Measurements from ENCODE around the gene ZNF543. TPM values are rescaled to one million over a fixed set of nuclear protein-coding genes. Genes with fewer than 3 reads are reported as not detected.

Gene ZNF543
- total and polyA plus RNA-seq, 2 of the 13 experiments (the other 11 are each of a cell fraction or from before 2014, with no cell fraction given) = 2.1 to 8.9 TPM

DNA sequence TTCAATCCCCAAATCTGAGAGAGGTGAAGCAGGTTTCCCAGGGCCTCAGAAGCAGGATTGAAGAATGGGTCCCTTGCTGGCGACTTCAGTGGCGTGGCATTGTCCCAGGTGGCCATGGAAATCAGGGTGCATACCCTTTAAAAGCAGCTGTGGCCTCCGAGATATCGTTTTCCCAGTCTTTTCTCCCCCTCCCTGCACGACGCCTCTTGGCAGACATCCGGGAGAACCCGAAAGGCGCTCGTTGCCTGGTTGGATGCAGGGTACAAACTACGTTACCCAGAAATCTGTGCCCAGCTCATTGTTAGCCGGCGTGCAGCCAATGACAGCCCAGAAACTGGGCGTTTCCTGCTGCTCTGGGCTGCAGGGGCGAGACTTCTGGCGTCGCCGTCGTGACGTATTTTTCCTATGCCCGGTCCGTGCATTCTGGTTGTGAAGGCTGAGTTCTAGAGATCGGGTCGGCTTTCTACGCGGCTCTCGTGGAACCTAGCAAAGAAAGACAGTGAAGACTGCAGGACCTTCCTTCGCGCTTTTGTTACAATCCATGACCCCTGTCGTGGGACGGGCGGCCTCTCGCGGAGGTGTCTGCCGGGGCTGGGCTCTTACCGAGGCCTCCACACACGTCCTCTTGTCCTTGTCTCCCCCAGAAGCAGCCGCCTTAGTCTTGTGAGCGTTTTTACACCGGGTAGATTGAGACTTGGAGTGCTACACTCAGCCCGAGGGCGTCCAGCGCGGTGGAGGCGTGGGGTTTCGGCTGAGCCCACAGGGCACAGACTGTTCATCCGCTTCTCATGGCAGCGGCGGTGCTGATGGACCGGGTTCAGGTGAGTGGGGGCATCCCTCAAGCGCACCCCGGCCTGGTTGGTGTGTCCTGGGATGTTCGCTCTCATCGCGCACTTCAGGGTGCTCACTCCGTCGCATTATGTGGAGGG, 30.9 kb downstream of the ZNF543 start, which contains the start of gene ZNF304 (continued):
- TF ChIP-seq ASH2L (IDR thresholded peaks at IDR 0.05; ENCODE audit: insufficient read length, low read depth, low read length) (peak; percentile 84), ZNF776 (CRISPR knock-in tag; IDR thresholded peaks at IDR 0.05) (no peak), KDM5B (CRISPR knock-in tag; IDR thresholded peaks at IDR 0.05; ENCODE audit: borderline replicate concordance) (peak; percentile 31; the same call in 1 of the 2 replicates), GATAD1 (CRISPR knock-in tag; IDR thresholded peaks at IDR 0.05) (peak; percentile 98), MIXL1 (CRISPR knock-in tag; IDR thresholded peaks at IDR 0.05) (peak; percentile 66; the same call in 1 of the 2 replicates), NR2C2 (CRISPR knock-in tag; IDR thresholded peaks at IDR 0.05; ENCODE audit: borderline replicate concordance) (peak; percentile 79), ZNF124 (CRISPR knock-in tag; IDR thresholded peaks at IDR 0.05) (0 out of 2 replicates have a peak, but pooled peaks have one; percentile 60), SMARCE1 (IDR thresholded peaks at IDR 0.05; ENCODE audit: borderline replicate concordance) (no peak), ZNF317 (CRISPR knock-in tag; IDR thresholded peaks at IDR 0.05) (0 out of 2 replicates have a peak, but pooled peaks have one; percentile 52), SP1 (IDR thresholded peaks at IDR 0.05) (no peak), SP1 (CRISPR knock-in tag; IDR thresholded peaks at IDR 0.05) (peak; percentile 84), HES4 (CRISPR knock-in tag; IDR thresholded peaks at IDR 0.05; ENCODE audit: borderline replicate concordance) (0 out of 2 replicates have a peak, but pooled peaks have one; percentile 37), ELF4 (CRISPR knock-in tag; IDR thresholded peaks at IDR 0.05; ENCODE audit: borderline replicate concordance) (peak; percentile 61; the same call in 1 of the 2 replicates), ZNF331 (CRISPR knock-in tag; IDR thresholded peaks at IDR 0.05) (peak; percentile 66; the same call in 1 of the 2 replicates), ZBTB21 (CRISPR knock-in tag; IDR thresholded peaks at IDR 0.05) (peak; percentile 71), LCORL (IDR thresholded peaks at IDR 0.05) (no peak), LCORL (CRISPR knock-in tag; IDR thresholded peaks at IDR 0.05) (0 out of 2 replicates have a peak, but pooled peaks have one; percentile 14), HNRNPLL (IDR thresholded peaks at IDR 0.05; ENCODE audit: low read depth, low read length, poor library complexity, severe bottlenecking) (no peak), MEIS1 (CRISPR knock-in tag; IDR thresholded peaks at IDR 0.05; ENCODE audit: borderline replicate concordance) (peak; percentile 80; the same call in 1 of the 2 replicates), ZBTB3 (CRISPR knock-in tag; IDR thresholded peaks at IDR 0.05; ENCODE audit: borderline replicate concordance, low read depth) (peak; percentile 63; the same call in 1 of the 2 replicates)
- TF ChIP-seq, protein P1, sequence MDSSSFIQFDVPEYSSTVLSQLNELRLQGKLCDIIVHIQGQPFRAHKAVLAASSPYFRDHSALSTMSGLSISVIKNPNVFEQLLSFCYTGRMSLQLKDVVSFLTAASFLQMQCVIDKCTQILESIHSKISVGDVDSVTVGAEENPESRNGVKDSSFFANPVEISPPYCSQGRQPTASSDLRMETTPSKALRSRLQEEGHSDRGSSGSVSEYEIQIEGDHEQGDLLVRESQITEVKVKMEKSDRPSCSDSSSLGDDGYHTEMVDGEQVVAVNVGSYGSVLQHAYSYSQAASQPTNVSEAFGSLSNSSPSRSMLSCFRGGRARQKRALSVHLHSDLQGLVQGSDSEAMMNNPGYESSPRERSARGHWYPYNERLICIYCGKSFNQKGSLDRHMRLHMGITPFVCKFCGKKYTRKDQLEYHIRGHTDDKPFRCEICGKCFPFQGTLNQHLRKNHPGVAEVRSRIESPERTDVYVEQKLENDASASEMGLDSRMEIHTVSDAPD (CRISPR knock-in tag; IDR thresholded peaks at IDR 0.05) = 0 out of 2 replicates have a peak, but pooled peaks have one; percentile 25
- TF ChIP-seq, protein P2, sequence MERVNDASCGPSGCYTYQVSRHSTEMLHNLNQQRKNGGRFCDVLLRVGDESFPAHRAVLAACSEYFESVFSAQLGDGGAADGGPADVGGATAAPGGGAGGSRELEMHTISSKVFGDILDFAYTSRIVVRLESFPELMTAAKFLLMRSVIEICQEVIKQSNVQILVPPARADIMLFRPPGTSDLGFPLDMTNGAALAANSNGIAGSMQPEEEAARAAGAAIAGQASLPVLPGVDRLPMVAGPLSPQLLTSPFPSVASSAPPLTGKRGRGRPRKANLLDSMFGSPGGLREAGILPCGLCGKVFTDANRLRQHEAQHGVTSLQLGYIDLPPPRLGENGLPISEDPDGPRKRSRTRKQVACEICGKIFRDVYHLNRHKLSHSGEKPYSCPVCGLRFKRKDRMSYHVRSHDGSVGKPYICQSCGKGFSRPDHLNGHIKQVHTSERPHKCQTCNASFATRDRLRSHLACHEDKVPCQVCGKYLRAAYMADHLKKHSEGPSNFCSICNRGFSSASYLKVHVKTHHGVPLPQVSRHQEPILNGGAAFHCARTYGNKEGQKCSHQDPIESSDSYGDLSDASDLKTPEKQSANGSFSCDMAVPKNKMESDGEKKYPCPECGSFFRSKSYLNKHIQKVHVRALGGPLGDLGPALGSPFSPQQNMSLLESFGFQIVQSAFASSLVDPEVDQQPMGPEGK (CRISPR knock-in tag; IDR thresholded peaks at IDR 0.05) = peak; percentile 36; the same call in 1 of the 2 replicates
- TF ChIP-seq, protein P3, sequence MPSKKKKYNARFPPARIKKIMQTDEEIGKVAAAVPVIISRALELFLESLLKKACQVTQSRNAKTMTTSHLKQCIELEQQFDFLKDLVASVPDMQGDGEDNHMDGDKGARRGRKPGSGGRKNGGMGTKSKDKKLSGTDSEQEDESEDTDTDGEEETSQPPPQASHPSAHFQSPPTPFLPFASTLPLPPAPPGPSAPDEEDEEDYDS (CRISPR knock-in tag; IDR thresholded peaks at IDR 0.05) = peak; percentile 51; the same call in 1 of the 2 replicates
- TF ChIP-seq, protein P4, sequence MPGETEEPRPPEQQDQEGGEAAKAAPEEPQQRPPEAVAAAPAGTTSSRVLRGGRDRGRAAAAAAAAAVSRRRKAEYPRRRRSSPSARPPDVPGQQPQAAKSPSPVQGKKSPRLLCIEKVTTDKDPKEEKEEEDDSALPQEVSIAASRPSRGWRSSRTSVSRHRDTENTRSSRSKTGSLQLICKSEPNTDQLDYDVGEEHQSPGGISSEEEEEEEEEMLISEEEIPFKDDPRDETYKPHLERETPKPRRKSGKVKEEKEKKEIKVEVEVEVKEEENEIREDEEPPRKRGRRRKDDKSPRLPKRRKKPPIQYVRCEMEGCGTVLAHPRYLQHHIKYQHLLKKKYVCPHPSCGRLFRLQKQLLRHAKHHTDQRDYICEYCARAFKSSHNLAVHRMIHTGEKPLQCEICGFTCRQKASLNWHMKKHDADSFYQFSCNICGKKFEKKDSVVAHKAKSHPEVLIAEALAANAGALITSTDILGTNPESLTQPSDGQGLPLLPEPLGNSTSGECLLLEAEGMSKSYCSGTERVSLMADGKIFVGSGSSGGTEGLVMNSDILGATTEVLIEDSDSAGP (CRISPR knock-in tag; IDR thresholded peaks at IDR 0.05; ENCODE audit: borderline replicate concordance) = peak; percentile 82
